K562 (cell line): Measurements from ENCODE around the gene CIAO2A. TPM values are rescaled to one million over a fixed set of nuclear protein-coding genes. Genes with fewer than 3 reads are reported as not detected.

Experiments
- ASH1L ChIP-seq: fragments of 450-650 bp; IDR thresholded peaks from 2 replicates; pipeline ENCODE4 v1.6.1; 2018; ENCODE audit warnings: borderline replicate concordance, mild to moderate bottlenecking, low read depth; ENCODE audit not compliant: partially characterized antibody
- GATAD2B ChIP-seq: fragments of 450-650 bp; IDR thresholded peaks from 2 replicates; pipeline ENCODE4 v1.6.1; 2017; ENCODE audit warnings: mild to moderate bottlenecking, borderline replicate concordance
- JUN ChIP-seq, 2 experiments: sonication (generic) in 1 of 2; formaldehyde crosslinking in 1 of 2; IDR thresholded peaks; 2 replicates each; pipeline versions ENCODE4 v1.6.1 to v1.8.0; 2012 to 2022; ENCODE audit warnings: borderline replicate concordance in 2 of 2, mild to moderate bottlenecking in 2 of 2, improper control_type of control experiment in 1 of 2, low read depth in 1 of 2, low read length in 1 of 2, missing genetic modification reagents in 1 of 2
- L3MBTL2 ChIP-seq: fragments of 450-650 bp; IDR thresholded peaks from 2 replicates; pipeline ENCODE4 v1.6.1; 2016; ENCODE audit warnings: mild to moderate bottlenecking, moderate library complexity
- MAFK ChIP-seq: IDR thresholded peaks from 2 replicates; pipeline ENCODE4 v1.6.1; 2011; ENCODE audit warnings: low read length, improper control_type of control experiment
- MTF1 ChIP-seq: fragments of 250-450 bp; sonication (Bioruptor Pico); IDR thresholded peaks from 2 replicates; pipeline ENCODE4 v1.9.0; 2021; ENCODE audit warnings: moderate library complexity, mild to moderate bottlenecking, inconsistent platforms, borderline replicate concordance
- SAFB ChIP-seq: fragments of 200-400 bp; formaldehyde crosslinking; IDR thresholded peaks from 2 replicates; pipeline ENCODE4 v1.6.1; 2017; ENCODE audit warnings: low read depth, low read length, borderline replicate concordance
- XRCC5 ChIP-seq: fragments of 200-400 bp; formaldehyde crosslinking; IDR thresholded peaks from 2 replicates; pipeline ENCODE4 v1.6.1; 2017; ENCODE audit warnings: low read depth, mild to moderate bottlenecking, low read length
- ZNF354B ChIP-seq: fragments of 250-450 bp; sonication (Bioruptor Pico); IDR thresholded peaks from 2 replicates; pipeline ENCODE4 v1.4.0; 2020
- ZNF444 ChIP-seq: fragments of 250-450 bp; sonication (Bioruptor Pico); IDR thresholded peaks from 2 replicates; pipeline ENCODE4 v1.4.0; 2020; ENCODE audit warnings: mild to moderate bottlenecking, moderate library complexity
- ZNF76 ChIP-seq: fragments of 250-450 bp; sonication (Bioruptor Pico); IDR thresholded peaks from 2 replicates; pipeline ENCODE4 v1.4.0; 2020; ENCODE audit warnings: mild to moderate bottlenecking, moderate library complexity, borderline replicate concordance
- ZNF780A ChIP-seq: fragments of 250-450 bp; sonication (Bioruptor Pico); IDR thresholded peaks from 2 replicates; pipeline ENCODE4 v1.5.0; 2021; ENCODE audit warnings: mild to moderate bottlenecking
- polyA plus RNA-seq, 8 experiments: library from polyadenylated mRNA; depleted of rRNA in 4 of 8; stranded (reverse) in 5 of 8; unstranded in 3 of 8; fragments of >200 nt; fragmentation: Nextera tagmentation in 2 of 8; fragmentation: Illumina TruSeq in 1 of 8; extraction: Ambion mirVana in 2 of 8; extraction: Trizol in 1 of 8; gene quantifications; 2 replicates each; pipeline versions ENCODE4 v1.2.1 to v1.2.3, GENCODE V29; 2011 to 2014; ENCODE audit warnings: inconsistent platforms in 1 of 8, missing spikeins in 1 of 8
- total RNA-seq, 7 experiments: library from RNA; depleted of rRNA in 6 of 7; stranded (reverse); fragments of >200 nt in 6 of 7; fragmentation: Illumina TruSeq in 2 of 7; extraction: Trizol in 2 of 7; gene quantifications; 2 replicates each; pipeline versions ENCODE4 v1.2.1 to v1.2.3, GENCODE V29; 2011 to 2021; ENCODE audit warnings: low replicate concordance in 1 of 7
- TF ChIP-seq, protein P1 (sequence below): fragments of 450-650 bp; formaldehyde crosslinking; IDR thresholded peaks from 2 replicates; pipeline ENCODE4 v1.4.0; 2020; ENCODE audit warnings: mild to moderate bottlenecking, mixed read lengths
- TF ChIP-seq, protein P2 (sequence below): fragments of 200-800 bp; sonication (Bioruptor generic); IDR thresholded peaks from 2 replicates; pipeline ENCODE4 v1.6.1; 2017; ENCODE audit warnings: missing genetic modification characterization, missing compliant biosample characterization

Gene CIAO2A
- total and polyA plus RNA-seq, 9 of the 15 experiments (the other 6 are each of a cell fraction or from before 2014, with no cell fraction given): 161 to 429 (median 313) TPM

- TF ChIP-seq MTF1 (CRISPR knock-in tag): no peak
- peak; percentile 86 for TF ChIP-seq JUN (IDR thresholded peaks at IDR 0.05; ENCODE audit: borderline replicate concordance, low read depth, low read length)
- TF ChIP-seq JUN (CRISPR knock-in tag; IDR thresholded peaks at IDR 0.05; ENCODE audit: borderline replicate concordance): no peak
- no peak for TF ChIP-seq ZNF780A (CRISPR knock-in tag)
- no peak for TF ChIP-seq SAFB
- TF ChIP-seq ASH1L: no peak
- TF ChIP-seq XRCC5: no peak
- TF ChIP-seq, protein P1, sequence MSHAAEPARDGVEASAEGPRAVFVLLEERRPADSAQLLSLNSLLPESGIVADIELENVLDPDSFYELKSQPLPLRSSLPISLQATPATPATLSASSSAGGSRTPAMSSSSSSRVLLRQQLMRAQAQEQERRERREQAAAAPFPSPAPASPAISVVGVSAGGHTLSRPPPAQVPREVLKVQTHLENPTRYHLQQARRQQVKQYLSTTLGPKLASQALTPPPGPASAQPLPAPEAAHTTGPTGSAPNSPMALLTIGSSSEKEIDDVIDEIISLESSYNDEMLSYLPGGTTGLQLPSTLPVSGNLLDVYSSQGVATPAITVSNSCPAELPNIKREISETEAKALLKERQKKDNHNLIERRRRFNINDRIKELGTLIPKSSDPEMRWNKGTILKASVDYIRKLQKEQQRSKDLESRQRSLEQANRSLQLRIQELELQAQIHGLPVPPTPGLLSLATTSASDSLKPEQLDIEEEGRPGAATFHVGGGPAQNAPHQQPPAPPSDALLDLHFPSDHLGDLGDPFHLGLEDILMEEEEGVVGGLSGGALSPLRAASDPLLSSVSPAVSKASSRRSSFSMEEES (CRISPR knock-in tag): peak; percentile 39; the same call in 1 of the 2 replicates
- peak; percentile 74 for TF ChIP-seq L3MBTL2
- TF ChIP-seq, protein P2, sequence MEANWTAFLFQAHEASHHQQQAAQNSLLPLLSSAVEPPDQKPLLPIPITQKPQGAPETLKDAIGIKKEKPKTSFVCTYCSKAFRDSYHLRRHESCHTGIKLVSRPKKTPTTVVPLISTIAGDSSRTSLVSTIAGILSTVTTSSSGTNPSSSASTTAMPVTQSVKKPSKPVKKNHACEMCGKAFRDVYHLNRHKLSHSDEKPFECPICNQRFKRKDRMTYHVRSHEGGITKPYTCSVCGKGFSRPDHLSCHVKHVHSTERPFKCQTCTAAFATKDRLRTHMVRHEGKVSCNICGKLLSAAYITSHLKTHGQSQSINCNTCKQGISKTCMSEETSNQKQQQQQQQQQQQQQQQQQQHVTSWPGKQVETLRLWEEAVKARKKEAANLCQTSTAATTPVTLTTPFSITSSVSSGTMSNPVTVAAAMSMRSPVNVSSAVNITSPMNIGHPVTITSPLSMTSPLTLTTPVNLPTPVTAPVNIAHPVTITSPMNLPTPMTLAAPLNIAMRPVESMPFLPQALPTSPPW (CRISPR knock-in tag): peak; percentile 47; the same call in 1 of the 2 replicates
- TF ChIP-seq MAFK: no peak
- TF ChIP-seq GATAD2B: no peak
- no peak for TF ChIP-seq ZNF76 (CRISPR knock-in tag)
- TF ChIP-seq ZNF354B (CRISPR knock-in tag): no peak
- TF ChIP-seq ZNF444 (CRISPR knock-in tag): no peak
These were observed 22.4 kb downstream of the CIAO2A start (continued) for GRCh38 chr15:64070965-64071851.
